Hematopoietic multipotent progenitor cell treated with erythropoietin and hydrocortisone succinate and interleukin-3 and kit ligand, for 6 days (in vitro differentiated cells): Measurements from ENCODE around the gene FLT3.
"Not testable (repeated sequence)": the region's sequence is repeated elsewhere in the genome, so short reads cannot be mapped to it uniquely, and the experiment has no call there.

Experiments
- DNase-seq: peaks from one replicate; pipeline ENCODE4 v3.0.0-alpha.2; 2015

Gene FLT3

GRCh38 chr13:28043224-28043623 is 57.2 kb downstream of the FLT3 start:
- DNase-seq = no peak

- DNase-seq = no peak
Observed at GRCh38 chr13:28041501-28041900, 58.9 kb downstream of the FLT3 start.

- peak; percentile 24 for DNase-seq
Observed at GRCh38 chr13:28041031-28041461, 59.3 kb downstream of the FLT3 start.

- no peak for DNase-seq
Observed at GRCh38 chr13:28037399-28037798, 63.0 kb downstream of the FLT3 start.

- DNase-seq = no peak
Observed at GRCh38 chr13:28035146-28035782, 65.1 kb downstream of the FLT3 start.

GRCh38 chr13:28033894-28034655 is 66.3 kb downstream of the FLT3 start:
- no peak for DNase-seq

GRCh38 chr13:28032438-28032837 is 67.9 kb downstream of the FLT3 start:
- not testable (repeated sequence) for DNase-seq

GRCh38 chr13:28031896-28032288 is 68.5 kb downstream of the FLT3 start:
- DNase-seq = no peak

GRCh38 chr13:28031220-28031895 is 69.0 kb downstream of the FLT3 start:
- DNase-seq = peak; percentile 41

GRCh38 chr13:28027607-28028364 is 72.6 kb downstream of the FLT3 start:
- no peak for DNase-seq

- DNase-seq = no peak
Observed at GRCh38 chr13:28027071-28027470, 73.3 kb downstream of the FLT3 start.

- DNase-seq = no peak
Observed at GRCh38 chr13:28026508-28026907, 73.9 kb downstream of the FLT3 start.

GRCh38 chr13:28022848-28023518 is 77.4 kb downstream of the FLT3 start:
- DNase-seq = no peak

GRCh38 chr13:28014301-28014700 is 86.1 kb downstream of the FLT3 start:
- no peak for DNase-seq

- no peak for DNase-seq
Observed at GRCh38 chr13:28013482-28013881, 86.9 kb downstream of the FLT3 start.

GRCh38 chr13:28012896-28013295 is 87.5 kb downstream of the FLT3 start:
- DNase-seq = no peak

GRCh38 chr13:28012383-28012782 is 88.0 kb downstream of the FLT3 start:
- DNase-seq = no peak

GRCh38 chr13:28010046-28010445 is 90.3 kb downstream of the FLT3 start:
- no peak for DNase-seq

GRCh38 chr13:28005016-28005415 is 95.4 kb downstream of the FLT3 start:
- DNase-seq = not testable (repeated sequence)

- no peak for DNase-seq
Observed at GRCh38 chr13:28002886-28003698, 97.3 kb downstream of the FLT3 start.

- no peak for DNase-seq
Observed at GRCh38 chr13:28001837-28002473, 98.4 kb downstream of the FLT3 start.
